Fibroblast of skin of right biceps (primary cell): ENCODE data around the gene GRID1.

Experiments used
- DNase-seq: peaks from one replicate; pipeline ENCODE4 v3.0.0-alpha.2; 2013

Gene GRID1

DNA sequence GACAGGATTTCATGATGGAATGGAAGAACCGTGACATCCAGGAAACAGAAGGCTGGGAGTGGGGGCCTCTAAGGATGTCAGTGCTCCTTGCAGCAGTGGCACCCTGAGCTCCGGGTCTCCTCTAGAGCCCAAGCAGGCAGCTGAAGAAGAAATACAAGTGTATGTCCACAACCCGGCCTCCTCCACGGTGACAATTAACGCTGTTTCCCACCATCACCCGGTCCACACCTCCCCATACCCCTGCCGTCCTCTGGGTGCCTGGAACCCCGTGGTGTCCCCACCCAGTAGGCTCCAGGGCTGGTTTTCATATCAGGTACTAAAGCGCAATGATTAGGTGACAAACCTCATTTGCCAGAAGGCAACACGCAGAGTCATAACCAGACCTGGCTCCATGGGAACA lies 30.3 kb downstream of the GRID1 start:
- DNase-seq, result no peak

- DNase-seq, result no peak
Measured at GRCh38 chr10:86335831-86336230, 30.8 kb downstream of the GRID1 start.

GRCh38 chr10:86335257-86335656 lies 31.3 kb downstream of the GRID1 start:
- no peak for DNase-seq

DNA sequence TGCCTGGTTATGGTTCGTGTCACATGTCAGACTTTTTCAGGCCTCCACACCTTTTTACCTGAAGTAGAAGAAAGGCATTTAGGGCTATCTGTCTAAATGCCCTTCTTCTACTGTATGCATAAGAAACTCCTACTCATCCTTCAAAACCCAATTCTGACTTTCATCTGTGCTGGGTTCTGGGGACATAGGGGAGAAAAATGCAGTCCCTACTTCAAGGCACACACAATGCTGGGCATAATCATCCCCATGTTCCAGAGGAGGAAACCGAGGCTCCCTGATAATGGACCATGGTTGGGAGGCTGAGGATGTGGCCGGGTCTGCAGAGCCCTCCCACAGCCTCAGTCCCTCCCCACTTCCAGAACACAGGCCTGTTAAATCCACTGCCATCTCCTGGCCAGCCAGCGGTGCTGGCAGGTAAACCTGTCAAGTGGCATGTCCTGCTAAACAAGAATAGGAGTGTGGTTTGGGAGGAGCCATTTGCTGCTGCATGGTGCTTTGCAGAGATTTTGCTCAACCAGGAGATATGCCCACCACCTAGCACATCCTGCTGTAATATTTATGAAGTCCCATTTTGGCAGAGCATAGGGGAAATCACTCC lies 32.0 kb downstream of the GRID1 start:
- DNase-seq, result no peak

- no peak for DNase-seq
Measured at GRCh38 chr10:86333826-86334487, 32.6 kb downstream of the GRID1 start.

GRCh38 chr10:86331861-86332260 lies 34.7 kb downstream of the GRID1 start:
- DNase-seq, result no peak

DNA sequence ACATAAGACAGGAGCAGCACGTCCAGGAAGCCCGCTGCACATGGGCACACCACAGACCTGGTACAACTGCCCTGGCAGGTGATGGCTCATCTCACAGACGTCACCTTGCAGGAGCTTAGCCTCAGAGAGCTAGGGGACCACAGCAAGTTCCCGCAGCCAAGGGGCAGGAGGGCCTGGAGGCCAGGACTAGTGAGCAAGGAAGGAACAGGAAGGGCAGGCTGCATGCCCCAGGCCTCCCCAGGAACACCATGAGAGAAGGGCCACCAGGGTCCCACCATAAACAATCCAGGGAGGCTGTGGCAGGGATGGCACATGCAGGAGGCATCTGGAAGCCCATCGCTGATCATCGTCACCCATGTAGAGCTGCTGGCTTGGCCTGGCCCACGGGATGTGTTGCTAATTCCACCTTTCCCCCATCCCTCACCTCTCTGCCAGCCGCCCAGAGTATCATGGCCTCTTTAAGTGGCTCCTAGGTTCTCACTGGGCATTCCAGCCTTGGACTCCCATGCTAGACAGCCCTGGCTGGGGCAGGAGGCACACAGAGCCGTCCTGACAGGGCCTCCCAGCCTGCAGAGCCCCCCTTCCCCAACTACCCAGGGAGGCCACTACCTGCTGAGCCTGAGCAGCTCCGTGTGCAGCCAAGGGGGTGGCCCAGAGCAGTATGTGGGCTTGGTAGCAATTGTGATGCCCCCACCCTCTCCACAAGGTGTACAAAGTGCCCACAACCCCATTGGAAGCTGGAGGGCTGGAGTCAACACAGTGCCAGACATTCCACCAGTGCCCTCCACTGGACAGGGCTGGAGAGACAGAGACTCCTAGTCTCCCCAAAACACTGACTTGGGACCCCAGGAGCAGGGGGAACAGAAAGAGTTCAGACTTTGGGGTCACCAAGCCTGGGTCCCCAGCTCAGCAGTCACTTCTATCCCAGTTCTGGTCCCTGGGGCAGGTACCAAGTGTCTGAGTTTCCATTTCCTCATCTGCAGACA lies 35.5 kb downstream of the GRID1 start:
- DNase-seq, result no peak

DNA sequence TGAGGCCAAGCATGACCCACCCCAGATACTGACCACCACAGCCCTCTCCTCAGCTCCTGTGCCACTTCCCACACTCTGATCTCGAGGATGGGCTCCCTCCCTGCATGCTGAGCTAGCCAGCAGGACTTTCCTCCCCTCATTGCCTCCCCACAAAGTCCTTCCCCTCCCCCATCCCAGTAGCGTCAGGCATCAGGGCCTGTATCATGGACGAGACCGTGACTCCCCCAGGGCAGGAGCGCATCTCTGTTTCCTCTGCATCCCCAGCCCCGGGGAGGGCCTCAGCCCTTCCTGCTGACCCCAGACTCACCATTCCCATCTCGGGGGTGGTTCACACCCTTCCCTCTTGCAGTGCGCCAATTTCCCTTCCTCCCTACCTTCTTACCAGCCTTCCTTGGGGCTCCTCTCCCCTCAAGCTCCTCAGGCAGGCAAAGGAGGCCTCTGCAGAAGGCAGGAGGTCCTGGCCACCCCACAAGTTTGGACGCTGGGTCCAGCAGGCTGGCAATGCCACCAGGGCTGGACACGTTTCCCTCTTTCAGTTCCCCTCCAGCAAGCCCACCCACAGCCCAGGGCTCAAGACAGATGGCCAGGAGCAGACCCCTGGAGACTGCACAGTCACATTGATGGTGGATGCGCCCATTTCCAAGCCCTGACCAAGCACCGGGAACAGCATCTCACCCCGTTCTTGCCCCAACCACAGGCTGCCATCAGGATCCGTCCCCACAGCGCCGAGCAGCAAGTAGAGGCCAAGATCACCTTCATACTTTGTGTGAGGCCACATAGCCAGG lies 36.5 kb downstream of the GRID1 start:
- no peak for DNase-seq

DNA sequence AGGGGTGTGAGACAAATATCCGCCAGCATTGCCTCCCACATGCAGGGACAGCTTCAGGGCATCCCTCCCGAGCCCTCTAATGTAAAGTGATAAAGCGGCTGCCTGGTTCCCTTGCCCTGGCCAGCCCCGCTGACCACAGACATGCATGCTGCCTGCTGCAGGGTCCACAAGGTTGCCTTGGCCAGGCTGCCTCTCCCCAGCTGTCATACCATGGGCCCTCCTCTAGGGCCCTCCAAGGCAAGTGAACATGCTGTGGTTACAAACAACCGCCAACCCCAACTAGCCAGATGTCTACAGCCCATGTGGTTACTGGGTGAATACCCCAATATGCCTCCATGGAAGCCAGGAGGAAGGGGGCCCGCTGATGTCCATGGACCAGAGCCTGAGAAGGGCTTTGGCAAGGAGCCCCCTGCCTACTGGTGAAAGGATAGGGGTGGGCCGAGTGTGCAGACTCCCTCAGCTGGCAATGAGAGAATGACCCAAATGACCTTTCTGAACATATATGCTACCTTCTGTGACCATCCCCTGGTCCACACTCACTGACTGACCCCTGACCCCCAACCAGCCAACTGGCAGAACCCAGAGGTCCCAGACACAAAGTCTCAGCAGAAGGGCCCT lies 37.4 kb downstream of the GRID1 start:
- DNase-seq, result no peak

- DNase-seq, result no peak
Measured at GRCh38 chr10:86327954-86328725, 38.5 kb downstream of the GRID1 start.

GRCh38 chr10:86325158-86325557 lies 41.4 kb downstream of the GRID1 start:
- no peak for DNase-seq

DNA sequence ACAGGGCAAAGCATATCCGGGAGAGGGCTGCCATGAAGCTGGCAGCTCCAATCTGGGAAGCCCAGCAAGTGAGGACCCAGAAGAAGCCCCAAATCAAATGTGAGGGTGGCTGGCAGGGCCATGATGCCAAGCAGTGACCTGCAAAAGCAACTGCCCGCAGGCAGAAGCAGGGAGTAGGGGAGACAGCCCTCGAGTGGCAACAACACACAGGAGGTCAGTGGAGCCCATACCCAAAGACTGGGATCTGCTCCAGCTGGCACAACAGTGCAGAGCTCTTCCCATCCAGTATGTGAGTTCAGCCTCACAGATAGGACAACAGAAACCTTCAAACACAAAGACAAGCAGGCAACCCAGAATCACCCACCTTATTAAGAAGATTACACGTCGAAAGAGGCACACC lies 45.0 kb downstream of the GRID1 start:
- DNase-seq, result no peak

- DNase-seq, result no peak
Measured at GRCh38 chr10:86319676-86320075, 46.9 kb downstream of the GRID1 start.

DNA sequence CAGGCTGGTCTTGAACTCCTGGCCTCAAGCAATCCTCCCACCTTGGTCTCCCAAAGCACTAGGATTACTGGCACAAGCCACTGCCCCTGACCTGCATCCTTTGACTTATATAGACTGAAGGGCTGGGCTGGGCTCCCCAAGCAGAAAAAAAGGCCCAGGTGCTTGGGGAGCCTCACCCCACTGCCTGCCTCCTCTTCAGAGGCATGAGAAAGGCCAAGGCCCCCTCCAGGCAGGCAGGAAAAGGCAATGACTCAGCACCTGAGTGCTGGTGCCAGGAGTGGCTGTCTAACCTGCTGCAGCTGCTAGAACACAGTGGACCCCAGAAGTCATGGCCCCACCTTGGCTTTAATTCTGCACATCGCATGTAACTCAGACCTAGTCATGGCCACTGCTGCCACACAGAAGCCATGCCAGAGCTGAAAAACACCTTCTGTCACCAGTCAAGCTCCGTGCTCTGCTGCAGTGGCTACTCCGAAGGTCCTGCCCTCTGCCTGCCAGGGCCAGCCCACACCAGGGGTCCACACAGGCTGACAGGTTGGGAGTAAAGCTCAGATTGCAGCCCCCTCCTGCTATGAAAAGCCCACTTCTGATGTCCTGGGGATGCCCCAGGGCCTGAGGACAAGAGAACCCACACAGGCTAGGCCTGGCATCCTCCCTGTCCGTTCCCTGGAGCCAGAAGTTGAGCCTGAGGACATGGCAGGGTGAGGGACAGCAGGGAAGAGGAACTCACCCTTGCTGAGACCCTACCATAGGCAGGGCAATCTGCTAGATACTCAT lies 48.5 kb downstream of the GRID1 start:
- DNase-seq, result no peak

GRCh38 chr10:86316990-86317389 lies 49.6 kb downstream of the GRID1 start:
- DNase-seq, result no peak

- DNase-seq, result no peak
Measured at GRCh38 chr10:86316274-86316835, 50.2 kb downstream of the GRID1 start.

DNA sequence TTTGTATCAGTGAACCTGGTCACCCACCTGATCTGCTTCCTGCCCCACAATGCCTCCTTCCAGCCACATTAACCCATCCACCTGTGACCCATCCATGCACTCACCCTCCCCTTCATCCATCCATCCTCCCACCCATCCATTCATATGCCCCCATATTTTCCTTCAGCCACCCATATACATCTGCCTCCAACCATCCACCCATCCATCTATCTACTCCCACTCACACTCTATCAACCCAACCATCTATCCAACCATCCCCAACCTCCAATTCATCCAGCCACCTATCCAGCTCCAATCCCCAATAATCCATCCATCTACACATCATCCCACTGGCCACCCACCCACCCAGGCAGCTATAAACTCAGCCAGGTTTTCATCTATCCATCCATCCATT lies 51.0 kb downstream of the GRID1 start:
- DNase-seq, result no peak

DNA sequence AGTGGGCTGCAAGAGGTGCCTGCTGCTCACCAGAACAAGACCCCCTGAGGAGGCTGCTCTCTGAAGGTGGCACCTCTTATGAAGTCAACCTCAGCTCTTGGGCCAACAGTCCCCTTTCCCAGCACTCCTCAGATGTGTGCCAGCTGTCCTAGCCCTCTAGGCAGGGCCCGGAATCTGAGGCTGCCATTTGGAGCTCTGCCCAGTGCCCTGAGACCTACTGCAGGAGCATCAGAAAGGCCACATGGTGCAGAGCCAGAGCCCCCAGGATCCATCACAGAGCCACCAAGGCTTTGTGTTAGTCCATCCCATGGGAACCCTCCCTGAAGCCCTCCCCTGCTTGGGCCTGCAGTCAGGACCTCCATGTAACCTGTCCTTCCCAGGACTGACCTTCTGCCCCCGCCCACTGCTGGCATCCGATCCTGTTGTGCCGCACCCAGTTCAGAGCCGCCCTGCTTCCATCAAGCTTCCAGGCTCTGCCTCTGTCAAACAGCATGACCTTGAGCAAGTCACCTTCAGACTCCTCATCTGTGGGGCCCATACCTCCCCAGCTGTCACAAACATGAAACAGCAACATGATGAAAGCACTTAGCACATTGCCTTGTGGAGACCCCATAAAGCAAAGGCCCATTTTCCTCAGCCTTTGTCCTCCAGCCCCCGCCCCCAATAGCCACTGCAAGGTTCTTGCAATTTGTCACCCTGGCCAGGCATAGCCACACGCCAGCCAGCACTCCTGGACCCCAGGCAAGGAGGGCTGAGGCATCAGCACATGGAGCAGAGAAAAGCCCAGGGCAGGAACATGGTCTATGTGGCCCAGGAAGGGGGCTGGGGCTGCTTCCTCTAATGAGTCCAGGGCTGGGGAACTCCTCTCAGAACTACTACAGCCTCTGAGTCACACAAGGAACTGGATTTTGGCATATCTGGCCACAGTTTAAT lies 51.7 kb downstream of the GRID1 start:
- no peak for DNase-seq

DNA sequence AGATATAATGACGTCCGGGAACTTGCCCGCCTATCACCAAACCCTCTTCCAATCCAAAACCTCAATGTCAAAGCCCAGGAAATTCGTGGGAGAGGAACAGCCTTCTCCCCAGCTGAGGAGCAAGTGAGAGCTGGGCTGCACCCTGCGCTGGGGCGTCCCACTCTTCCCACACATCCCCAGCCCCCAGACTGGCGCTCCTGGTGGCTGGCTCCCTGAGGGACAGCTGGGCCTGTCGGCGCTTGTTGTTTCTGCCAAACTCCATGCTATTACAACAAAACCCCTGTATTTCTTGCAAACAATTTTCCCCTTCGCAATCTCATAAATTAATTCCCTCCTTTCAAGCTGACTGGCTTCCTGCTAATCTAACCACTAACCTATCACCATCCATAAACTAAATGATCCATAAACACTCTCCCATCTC lies 53.0 kb downstream of the GRID1 start:
- no peak for DNase-seq
